GM19099 (cell line): ENCODE data around the gene TTYH1.

Source experiments
- POLR2A ChIP-seq: IDR thresholded peaks from 3 replicates; pipeline ENCODE4 v1.6.1; 2011; ENCODE audit warnings: low read depth; ENCODE audit not compliant: insufficient read length; ENCODE audit errors: extremely low read depth

The TTYH1 gene

GRCh38 chr19:54399189-54399588 lies 16.1 kb upstream of the TTYH1 start:
- no peak for TF ChIP-seq POLR2A

- TF ChIP-seq POLR2A, result no peak
These were observed 14.4 kb upstream of the TTYH1 start for GRCh38 chr19:54400913-54401312.

- TF ChIP-seq POLR2A, result no peak
These were observed 12.2 kb upstream of the TTYH1 start for GRCh38 chr19:54403054-54403453.

- TF ChIP-seq POLR2A, result no peak
These were observed 9.6 kb upstream of the TTYH1 start for GRCh38 chr19:54405628-54406027.

GRCh38 chr19:54407780-54408179 lies 7.5 kb upstream of the TTYH1 start:
- no peak for TF ChIP-seq POLR2A

- no peak for TF ChIP-seq POLR2A
These were observed 6.7 kb upstream of the TTYH1 start for GRCh38 chr19:54408456-54409026.

- no peak for TF ChIP-seq POLR2A
These were observed 4.2 kb upstream of the TTYH1 start for GRCh38 chr19:54411033-54411432.

- TF ChIP-seq POLR2A, result no peak
These were observed 2.4 kb upstream of the TTYH1 start for GRCh38 chr19:54412877-54413276.

- no peak for TF ChIP-seq POLR2A
These were observed 1.1 kb upstream of the TTYH1 start for GRCh38 chr19:54414156-54414555.

GRCh38 chr19:54415901-54416673 lies 823 bp downstream of the TTYH1 start:
- no peak for TF ChIP-seq POLR2A

GRCh38 chr19:54416695-54417491 lies 1.6 kb downstream of the TTYH1 start:
- no peak for TF ChIP-seq POLR2A

GRCh38 chr19:54418030-54418929 lies 3.0 kb downstream of the TTYH1 start:
- TF ChIP-seq POLR2A, result no peak

- no peak for TF ChIP-seq POLR2A
These were observed 3.9 kb downstream of the TTYH1 start for GRCh38 chr19:54418930-54419800.

- no peak for TF ChIP-seq POLR2A
These were observed 4.8 kb downstream of the TTYH1 start for GRCh38 chr19:54420068-54420382.
